ENCODE results near the gene ATF2. TPM values are rescaled to one million over a fixed set of nuclear protein-coding genes. Genes with fewer than 3 reads are reported as not detected.

The ATF2 gene
- total and polyA plus RNA-seq, 2 of the 13 experiments (the other 11 are each of a cell fraction or from before 2014, with no cell fraction given) = 91.6 to 95.1 TPM

GRCh38 chr2:175181104-175181876, 13.3 kb upstream of the ATF2 start, which contains the start of gene ATP5MC3 (continued):
- TF ChIP-seq ZNF136 (CRISPR knock-in tag; IDR thresholded peaks at IDR 0.05; ENCODE audit: low read depth) (peak; percentile 57; the same call in 1 of the 2 replicates), ZBTB1 (CRISPR knock-in tag; IDR thresholded peaks at IDR 0.05; ENCODE audit: borderline replicate concordance) (peak; percentile 70; the same call in 1 of the 2 replicates), ATM (IDR thresholded peaks at IDR 0.05; ENCODE audit: borderline replicate concordance) (no peak), ZNF879 (CRISPR knock-in tag; IDR thresholded peaks at IDR 0.05) (peak; percentile 84), RELA (CRISPR knock-in tag; IDR thresholded peaks at IDR 0.05) (no peak), ZNF644 (CRISPR knock-in tag; IDR thresholded peaks at IDR 0.05; ENCODE audit: low read depth) (peak; percentile 81; the same call in 1 of the 2 replicates), IKZF1 (IDR thresholded peaks at IDR 0.05) (no peak), ZNF414 (CRISPR knock-in tag; IDR thresholded peaks at IDR 0.05) (peak; percentile 89), RBAK (CRISPR knock-in tag; IDR thresholded peaks at IDR 0.05) (no peak), ZNF572 (CRISPR knock-in tag; IDR thresholded peaks at IDR 0.05) (peak; percentile 75; the same call in 1 of the 2 replicates), ATF6 (CRISPR knock-in tag; conservative IDR thresholded peaks at IDR 0.05) (peak; percentile 76), ZNF788 (CRISPR knock-in tag; IDR thresholded peaks at IDR 0.05; ENCODE audit: borderline replicate concordance) (peak; percentile 76), ZNF761 (CRISPR knock-in tag; conservative IDR thresholded peaks at IDR 0.05) (no peak), ELF3 (CRISPR knock-in tag; IDR thresholded peaks at IDR 0.05) (peak; percentile 93), SUZ12 (IDR thresholded peaks at IDR 0.05; ENCODE audit: low read depth, low read length) (no peak), ZNF790 (CRISPR knock-in tag; IDR thresholded peaks at IDR 0.05; ENCODE audit: borderline replicate concordance) (no peak), KLF12 (CRISPR knock-in tag; IDR thresholded peaks at IDR 0.05; ENCODE audit: borderline replicate concordance) (peak; percentile 39; the same call in 1 of the 2 replicates), ZNF282 (IDR thresholded peaks at IDR 0.05; ENCODE audit: partially characterized antibody) (no peak), ZNF30 (CRISPR knock-in tag; IDR thresholded peaks at IDR 0.05) (peak; percentile 83; the same call in 1 of the 2 replicates), MAFG (CRISPR knock-in tag; IDR thresholded peaks at IDR 0.05) (no peak), ZNF281 (CRISPR knock-in tag; IDR thresholded peaks at IDR 0.05; ENCODE audit: borderline replicate concordance) (peak; percentile 54; the same call in 1 of the 2 replicates), KLF16 (CRISPR knock-in tag; IDR thresholded peaks at IDR 0.05) (no peak), RARG (CRISPR knock-in tag; IDR thresholded peaks at IDR 0.05; ENCODE audit: low read depth) (no peak), GTF3A (CRISPR knock-in tag; conservative IDR thresholded peaks at IDR 0.05) (no peak)

Data from HepG2 (cell line).